ENCODE data around the gene CSHL1.
"Not testable (repeated sequence)": the region's sequence is repeated elsewhere in the genome, so short reads cannot be mapped to it uniquely, and the experiment has no call there.

CSHL1 gene

DNA sequence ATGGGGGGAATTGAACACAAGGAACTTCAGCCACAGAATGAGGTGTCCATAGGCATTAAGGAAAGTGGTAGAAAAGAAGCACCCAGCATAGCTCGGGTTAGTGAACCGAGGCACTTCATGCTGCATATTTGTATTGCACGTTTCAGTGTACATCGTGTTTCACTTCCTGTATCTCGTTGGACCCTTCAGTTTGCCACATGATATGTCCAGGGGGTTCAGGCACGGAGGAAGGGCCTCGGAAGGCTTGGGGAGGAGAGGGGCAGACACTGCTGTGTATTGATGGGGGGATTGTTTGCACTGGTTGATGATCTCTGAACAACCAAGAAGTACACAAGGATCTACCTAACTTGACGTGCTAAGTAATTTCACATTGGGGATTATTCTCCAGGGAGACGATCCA is 11.3 kb upstream of the CSHL1 start:
- H3K27ac ChIP-seq, H3K4me3 ChIP-seq: not testable (repeated sequence)

DNA sequence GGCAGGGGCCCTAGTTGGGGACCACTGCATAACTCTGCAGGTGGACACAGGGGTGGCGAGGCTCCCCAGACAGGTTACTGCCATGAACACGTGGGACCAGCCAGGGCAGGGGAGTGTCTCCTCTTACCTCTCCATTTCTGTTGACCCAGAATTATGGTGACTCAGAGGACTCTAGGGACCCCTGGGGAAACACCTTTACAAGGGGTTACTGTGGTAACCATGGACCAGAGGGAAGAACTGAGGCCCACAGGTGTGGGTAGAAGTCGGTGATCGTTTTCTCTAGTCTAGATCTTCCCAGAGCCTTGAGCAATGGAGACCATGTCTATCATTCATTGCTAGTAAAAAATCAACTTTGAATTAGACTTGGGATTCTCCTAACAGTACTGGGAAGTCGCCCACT is 9.7 kb upstream of the CSHL1 start:
- H3K4me3 ChIP-seq, H3K27ac ChIP-seq: not testable (repeated sequence)

DNA sequence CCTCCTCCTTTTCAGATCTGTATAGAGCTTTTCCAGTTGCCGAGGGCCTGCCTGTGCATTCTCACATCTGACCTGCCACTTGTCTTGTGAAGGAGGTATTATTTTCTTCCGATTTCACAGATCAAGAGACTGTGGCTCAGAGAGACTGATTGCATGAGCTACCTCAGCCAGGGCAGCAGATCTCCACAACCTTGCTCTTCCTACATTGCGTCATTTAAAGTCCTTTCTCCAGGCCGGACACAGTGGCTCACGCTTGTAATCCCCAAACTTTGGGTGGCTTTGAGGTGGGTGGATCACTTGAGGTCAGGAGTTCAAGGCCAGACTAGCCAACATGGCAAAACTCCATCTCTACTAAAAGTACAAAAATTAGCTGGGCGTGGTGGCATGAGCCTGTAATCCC is 9.0 kb upstream of the CSHL1 start:
- H3K4me3 ChIP-seq, H3K27ac ChIP-seq: not testable (repeated sequence)

DNA sequence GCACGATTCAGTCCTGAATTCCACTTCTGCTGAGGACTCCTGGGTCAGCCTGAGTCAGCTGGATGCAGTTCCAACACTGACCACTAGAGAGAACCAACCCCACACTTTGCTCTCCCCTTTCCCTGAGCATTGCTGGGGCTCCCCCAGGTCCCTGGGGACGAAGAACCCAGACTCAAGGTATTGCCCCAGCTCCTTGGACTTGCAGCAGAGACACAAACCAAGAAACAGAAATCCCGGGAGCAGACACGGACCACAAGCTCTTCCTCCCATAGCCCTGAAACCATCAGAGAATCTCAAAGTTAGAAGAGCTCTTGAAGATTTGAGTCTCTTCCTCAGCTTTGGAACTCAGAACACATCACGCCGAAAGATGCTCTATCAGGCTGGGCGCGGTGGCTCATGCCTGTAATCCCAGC is 8.3 kb upstream of the CSHL1 start:
- Histone ChIP-seq H3K27ac (no peak overlapping the region), H3K4me3 (no peak overlapping the region)

DNA sequence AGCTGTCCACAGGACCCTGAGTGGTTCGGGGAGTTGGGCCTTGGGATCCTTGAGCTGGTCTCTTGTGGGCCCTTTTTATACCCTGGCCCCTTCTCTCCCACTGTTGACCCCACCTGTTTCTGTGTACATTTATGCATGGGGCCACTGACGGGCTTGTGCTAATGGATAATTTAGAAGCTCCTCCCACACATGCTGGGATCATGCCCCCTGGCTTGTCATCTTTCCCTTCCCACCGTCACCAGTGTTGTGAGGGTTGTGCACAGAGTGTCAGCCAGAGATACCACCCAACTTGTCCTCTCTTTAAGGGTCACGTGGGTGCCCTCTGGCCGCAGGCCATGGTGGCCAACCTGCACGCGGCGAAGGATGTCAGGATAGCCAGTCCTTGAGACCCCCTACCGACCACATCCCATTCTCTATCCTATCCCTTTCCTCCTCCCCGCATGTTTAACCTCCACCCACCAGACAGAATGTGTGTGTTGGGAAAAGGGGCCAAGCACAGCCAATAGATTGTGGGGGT is 7.8 kb upstream of the CSHL1 start, which contains the start of gene GH1:
Gene GH1 (minus strand): TSS at position 51 of the 517 bp plus-strand sequence. CDS start 63 bp downstream, outside the sequence.
- H3K4me3 ChIP-seq, H3K27ac ChIP-seq: not testable (repeated sequence)

DNA sequence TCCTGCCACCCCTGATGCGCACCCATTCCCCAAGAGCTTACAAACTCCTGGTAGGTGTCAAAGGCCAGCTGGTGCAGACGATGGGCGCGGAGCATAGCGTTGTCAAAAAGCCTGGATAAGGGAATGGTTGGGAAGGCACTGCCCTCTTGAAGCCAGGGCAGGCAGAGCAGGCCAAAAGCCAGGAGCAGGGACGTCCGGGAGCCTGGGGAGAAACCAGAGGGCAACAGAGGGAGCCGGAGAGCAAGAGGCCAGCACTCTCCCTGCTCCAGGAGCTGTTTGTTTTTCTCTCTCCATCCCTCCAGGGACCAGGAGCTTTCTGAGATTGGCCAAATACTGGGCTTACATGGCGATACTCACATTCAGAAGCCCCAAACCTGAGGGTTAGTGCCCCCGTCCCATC is 7.2 kb upstream of the CSHL1 start:
- no peak overlapping the region for H3K27ac ChIP-seq
- no peak overlapping the region for H3K4me3 ChIP-seq

DNA sequence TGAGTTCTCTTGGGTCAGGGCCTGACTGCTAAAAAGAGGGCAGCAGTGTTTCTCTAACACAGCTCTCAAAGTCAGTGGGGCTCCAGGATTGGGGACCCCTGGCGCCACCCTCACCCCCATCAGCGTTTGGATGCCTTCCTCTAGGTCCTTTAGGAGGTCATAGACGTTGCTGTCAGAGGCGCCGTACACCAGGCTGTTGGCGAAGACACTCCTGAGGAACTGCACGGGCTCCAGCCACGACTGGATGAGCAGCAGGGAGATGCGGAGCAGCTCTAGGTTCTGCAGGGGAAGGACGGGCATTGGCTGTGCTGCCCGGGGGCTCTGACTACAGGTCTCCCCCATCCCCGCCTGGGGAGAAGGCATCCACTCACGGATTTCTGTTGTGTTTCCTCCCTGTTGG is 6.6 kb upstream of the CSHL1 start:
- Histone ChIP-seq H3K27ac (no peak overlapping the region), H3K4me3 (no peak overlapping the region)

DNA sequence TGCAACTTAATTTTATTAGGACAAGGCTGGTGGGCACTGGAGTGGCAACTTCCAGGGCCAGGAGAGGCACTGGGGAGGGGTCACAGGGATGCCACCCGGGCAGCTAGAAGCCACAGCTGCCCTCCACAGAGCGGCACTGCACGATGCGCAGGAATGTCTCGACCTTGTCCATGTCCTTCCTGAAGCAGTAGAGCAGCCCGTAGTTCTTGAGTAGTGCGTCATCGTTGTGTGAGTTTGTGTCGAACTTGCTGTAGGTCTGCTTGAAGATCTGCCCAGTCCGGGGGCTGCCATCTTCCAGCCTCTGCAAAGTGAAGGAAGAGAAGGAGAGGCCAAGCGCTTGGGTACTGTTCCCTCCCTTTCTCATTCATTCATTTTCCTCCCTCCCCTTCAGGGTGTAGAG is 6.1 kb upstream of the CSHL1 start:
- H3K4me3 ChIP-seq, H3K27ac ChIP-seq: not testable (repeated sequence)

DNA sequence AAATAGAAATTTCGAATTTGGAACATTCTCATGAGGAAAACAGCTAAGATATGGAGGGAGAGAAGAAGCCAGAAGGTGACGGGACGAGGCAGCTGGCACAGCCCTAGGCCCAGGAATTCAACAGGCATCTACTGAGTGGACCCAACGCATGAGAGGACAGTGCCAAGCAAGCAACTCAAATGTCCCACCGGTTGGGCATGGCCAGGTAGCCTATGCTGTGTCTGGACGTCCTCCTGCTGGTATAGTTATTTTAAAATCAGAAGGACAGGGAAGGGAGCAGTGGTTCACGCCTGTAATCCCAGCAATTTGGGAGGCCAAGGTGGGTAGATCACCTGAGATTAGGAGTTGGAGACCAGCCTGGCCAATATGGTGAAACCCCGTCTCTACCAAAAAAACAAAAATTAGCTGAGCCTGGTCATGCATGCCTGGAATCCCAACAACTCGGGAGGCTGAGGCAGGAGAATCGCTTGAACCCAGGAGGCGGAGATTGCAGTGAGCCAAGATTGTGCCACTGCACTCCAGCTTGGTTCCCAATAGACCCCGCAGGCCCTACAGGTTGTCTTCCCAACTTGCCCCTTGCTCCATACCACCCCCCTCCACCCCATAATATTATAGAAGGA is 5.6 kb upstream of the CSHL1 start:
- Histone ChIP-seq H3K4me3 (no peak overlapping the region), H3K27ac (no peak overlapping the region)

DNA sequence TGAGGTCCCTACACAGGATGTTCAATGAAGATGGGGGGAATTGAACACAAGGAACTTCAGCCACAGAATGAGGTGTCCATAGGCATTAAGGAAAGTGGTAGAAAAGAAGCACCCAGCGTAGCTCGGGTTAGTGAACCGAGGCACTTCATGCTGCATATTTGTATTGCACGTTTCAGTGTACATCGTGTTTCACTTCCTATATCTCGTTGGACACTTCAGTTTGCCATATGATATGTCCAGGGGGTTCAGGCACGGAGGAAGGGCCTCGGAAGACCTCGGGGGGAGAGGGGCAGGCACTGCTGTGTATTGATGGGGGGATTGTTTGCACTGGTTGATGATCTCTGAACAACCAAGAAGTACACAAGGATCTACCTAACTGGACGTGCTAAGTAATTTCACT is 4.7 kb upstream of the CSHL1 start:
- H3K4me3 ChIP-seq, result not testable (repeated sequence)

DNA sequence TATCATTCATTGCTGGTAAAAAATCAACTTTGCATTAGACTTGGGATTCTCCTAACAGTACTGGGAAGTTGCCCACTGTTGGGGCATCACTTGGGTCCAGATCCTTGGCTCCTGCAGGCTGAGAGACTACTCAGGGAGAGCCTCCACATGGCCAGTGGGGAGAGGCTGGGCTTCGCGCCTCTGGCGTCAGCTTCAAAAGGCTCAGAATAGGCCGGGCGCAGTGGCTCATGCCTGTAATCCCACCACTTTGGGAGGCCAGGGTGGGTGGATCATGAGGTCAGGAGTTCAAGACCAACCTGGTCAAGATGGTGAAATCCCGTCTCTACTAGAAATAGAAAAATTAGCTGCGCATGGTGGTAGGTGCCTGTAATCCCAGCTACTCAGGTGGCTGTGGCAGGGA is 3.4 kb upstream of the CSHL1 start:
- Histone ChIP-seq H3K27ac (no peak overlapping the region), H3K4me3 (no peak overlapping the region)

More for the DNA sequence above, 4.7 kb upstream of the CSHL1 start:
- not testable (repeated sequence) for H3K27ac ChIP-seq

DNA sequence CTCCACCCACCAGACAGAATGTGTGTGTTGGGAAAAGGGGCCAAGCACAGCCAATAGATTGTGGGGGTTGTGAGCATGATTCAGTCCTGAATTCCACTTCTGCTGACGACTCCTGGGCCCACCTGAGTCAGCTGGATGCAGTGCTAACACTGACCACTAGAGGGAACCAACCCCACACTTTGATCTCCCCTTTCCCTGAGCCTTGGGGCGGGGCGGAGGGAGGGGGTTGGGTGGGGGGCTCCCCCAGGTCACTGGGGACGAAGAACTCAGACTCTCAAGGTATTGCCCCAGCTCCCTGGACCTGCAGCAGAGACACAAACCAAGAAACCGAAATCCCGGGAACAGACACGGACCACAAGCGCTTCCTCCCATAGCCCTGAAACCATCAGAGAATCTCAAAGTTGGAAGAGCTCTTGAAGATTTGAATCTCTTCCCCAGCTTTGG is 621 bp upstream of the CSHL1 start:
- Histone ChIP-seq H3K27ac (no peak overlapping the region), H3K4me3 (no peak overlapping the region)

DNA sequence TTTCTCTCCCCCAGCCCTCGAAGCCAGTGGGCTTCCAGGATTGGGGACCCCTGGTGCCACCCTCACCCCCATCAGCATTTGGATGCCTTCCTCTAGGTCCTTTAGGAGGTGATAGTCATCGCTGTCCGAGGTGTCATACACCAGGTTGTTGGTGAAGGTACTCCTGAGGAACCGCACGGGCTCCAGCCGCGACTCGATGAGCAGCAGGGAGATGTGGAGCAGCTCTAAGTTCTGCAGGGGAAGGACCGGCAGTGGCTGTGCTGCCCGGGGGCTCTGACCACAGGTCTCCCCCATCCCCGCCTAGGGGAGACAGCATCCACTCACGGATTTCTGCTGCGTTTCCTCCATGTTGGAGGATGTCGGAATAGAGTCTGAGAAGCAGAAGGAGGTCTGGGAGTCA is 962 bp downstream of the CSHL1 start:
- Histone ChIP-seq H3K4me3 (no peak overlapping the region), H3K27ac (no peak overlapping the region)

DNA sequence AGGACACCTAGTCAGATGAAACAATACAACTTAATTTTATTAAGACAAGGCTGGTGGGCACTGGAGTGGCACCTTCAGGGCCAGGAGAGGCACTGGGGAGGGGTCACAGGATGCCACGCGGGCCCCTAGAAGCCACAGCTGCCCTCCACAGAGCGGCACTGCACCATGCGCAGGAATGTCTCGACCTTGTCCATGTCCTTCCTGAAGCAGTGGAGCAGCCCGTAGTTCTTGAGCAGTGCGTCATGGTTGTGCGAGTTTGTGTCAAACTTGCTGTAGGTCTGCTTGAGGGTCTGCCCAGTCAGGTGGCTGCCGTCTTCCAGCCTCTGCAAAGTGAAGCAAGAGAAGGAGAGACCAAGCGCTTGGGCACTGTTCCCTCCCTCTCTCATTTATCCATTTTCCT is 1.5 kb downstream of the CSHL1 start:
- not testable (repeated sequence) for H3K27ac ChIP-seq, H3K4me3 ChIP-seq

DNA sequence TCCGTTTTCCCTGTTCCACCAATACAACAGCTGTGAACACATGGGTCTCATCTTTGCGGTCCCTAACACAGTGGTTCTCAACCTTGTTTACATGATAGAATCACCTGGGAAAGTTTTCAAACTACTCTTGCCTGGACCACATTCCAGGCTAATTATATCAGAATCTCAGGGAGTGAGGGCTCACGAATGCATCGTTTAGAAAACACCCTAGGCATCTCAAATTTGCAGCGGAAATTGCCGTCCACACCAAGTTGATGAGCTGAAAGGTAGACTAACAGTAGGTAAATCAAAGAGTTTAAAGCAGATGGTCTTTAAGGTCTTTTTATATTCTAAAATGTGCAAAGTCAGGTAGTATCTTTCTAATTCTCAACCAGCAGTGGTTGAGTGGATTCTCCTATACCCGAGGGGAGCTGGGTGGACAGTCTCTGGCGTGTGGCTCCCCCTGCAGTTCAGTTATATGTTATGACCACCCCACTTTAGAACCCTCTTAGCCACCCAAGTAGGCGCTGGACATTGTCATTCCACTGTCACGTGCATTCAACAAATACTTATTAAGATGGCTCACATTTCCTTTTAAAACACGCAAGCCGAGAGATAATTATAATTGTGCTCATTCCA is 3.8 kb downstream of the CSHL1 start:
- H3K4me3 ChIP-seq, H3K27ac ChIP-seq: not testable (repeated sequence)

DNA sequence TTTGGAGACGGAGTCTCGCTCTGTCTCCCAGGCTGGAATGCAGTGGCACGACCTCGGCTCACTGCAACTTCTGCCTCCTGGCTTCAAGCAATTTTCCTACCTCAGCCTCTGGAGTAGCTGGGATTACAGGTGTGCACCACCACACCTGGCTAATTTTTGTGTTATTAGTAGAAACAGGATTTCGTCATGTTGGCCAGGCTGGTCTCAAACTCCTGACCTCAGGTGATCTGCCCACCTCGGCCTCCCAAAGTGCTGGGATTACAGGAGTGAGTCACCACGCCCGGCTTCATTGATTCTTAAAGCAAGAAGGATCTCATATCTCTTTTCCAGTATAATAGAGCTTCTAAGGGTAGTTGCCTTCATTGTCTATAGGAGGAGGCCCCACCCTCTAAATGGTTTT is 6.3 kb downstream of the CSHL1 start:
- H3K27ac ChIP-seq, H3K4me3 ChIP-seq: not testable (repeated sequence)

DNA sequence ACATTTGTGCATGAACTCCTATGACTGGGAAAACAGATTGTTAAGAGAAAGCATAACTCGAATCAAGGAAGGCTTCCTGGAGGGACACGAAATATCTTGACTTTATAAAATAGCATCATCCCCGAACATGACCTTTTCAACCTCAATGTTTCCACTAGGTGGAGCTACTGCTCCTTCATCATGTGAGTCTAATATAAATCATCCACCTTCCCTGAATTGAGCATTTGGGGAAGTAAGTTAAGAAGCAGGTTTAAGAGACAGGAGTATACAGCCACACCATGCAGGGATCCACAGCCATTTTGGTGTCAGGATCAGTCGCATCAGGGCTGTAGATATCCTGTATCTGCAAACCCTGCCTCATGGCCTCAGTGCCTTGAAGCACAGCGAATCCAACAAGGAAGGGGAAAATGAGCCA is 7.3 kb downstream of the CSHL1 start:
- H3K27ac ChIP-seq, H3K4me3 ChIP-seq: not testable (repeated sequence)

DNA sequence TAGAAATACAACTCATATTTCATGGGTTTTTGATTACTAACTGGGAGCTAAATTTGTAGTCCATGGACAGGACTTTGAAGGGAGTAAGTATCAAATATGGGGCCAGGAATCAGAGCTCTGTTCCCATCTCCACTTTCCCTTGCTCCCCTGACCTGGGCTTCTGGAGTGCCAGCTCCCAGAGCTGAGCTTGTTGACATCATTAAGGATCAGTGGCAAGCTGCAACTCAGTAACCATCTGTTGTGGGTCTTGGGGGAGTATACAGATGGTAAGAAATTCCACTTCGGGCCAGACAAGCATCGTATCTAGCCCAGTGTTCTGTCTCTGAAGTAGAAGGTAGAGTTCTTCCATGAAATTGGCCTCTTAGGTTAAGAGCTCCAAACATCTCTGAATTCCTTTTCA is 9.1 kb downstream of the CSHL1 start:
- H3K4me3 ChIP-seq, H3K27ac ChIP-seq: not testable (repeated sequence)

DNA sequence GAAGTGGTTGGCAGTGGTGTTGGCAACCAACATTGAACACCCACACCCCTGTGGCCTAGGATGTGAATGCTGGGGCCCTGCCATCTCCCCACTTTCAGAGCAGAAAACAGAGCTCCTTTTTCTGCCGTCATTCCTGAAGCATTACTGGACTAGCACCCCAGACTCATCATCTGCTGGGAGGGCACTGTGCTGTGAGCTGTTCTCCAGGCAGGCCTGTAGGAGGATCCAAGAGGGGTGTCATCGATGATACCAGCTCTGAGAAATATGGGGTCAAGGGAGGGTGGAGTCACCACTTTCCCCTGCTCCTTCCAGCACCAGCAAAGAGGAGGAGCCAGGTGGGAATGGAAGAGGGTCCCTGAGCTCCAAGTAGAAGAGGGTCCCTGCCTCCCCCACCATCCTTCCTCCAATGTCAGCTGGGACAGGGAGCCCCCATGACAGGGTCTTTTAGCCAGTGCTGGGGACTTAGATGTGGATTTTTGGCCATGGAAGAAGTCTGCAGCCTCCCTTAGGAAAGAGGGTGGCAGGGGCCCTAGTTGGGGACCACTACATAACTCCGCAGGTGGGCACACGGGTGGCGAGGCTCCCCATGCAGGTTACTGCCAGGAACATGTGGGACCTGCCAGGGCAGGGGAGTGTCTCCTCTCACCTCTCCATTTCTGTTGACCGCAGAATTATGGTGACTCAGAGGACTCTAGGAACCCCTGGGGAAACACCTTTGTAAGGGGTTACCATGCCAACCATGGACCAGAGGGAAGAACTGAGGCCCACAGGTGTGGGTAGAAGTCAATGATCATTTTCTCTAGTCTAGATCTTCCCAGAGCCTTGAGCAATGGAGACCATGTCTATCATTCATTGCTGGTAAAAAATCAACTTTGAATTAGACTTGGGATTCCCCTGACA is 11.9 kb downstream of the CSHL1 start:
- H3K4me3 ChIP-seq, H3K27ac ChIP-seq: not testable (repeated sequence)

DNA sequence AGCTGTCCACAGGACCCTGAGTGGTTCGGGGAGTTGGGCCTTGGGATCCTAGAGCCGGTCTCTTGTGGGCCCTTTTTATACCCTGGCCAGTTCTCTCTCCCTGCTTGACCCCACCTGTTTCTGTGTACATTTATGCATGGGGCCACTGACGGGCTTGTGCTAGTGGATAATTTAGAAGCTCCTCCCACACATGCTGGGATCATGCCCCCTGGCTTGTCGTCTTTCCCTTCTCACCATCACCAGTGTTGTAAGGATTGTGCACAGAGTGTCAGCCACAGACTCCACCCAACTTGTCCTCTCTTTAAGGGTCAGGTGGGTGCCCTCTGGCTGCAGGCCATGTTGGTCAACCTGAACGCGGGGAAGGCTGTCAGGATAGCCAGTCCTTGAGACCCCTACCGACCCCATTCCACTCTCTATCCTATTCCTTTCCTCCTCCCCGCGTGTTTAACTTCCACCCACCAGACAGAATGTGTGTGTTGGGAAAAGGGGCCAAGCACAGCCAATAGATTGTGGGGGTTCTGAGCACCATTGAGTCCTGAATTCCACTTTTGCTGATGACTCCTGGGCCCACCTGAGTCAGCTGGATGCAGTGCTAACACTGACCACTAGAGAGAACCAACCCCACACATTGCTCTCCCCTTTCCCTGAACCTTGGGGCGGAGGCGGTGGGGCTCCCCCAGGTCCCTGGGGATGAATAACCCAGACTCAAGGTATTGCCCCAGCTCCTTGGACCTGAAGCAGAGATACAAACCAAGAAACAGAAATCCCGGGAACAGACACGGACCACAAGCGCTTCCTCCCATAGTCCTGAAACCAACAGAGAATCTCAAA is 14.3 kb downstream of the CSHL1 start, which contains the start of gene CSH1:
Gene CSH1 (minus strand): TSS at position 51 of the 831 bp plus-strand sequence. CDS start 63 bp downstream, outside the sequence.
- H3K27ac ChIP-seq, H3K4me3 ChIP-seq: not testable (repeated sequence)
